H9 (cell line): Measurements from ENCODE around the gene TTR. TPM values are rescaled to one million over a fixed set of nuclear protein-coding genes. Genes with fewer than 3 reads are reported as not detected.

Source experiments
- DNase-seq: peaks from one replicate; pipeline ENCODE4 v3.0.0-alpha.2; 2017
- H2AFZ ChIP-seq: one replicate; pipeline ENCODE4 v1.6.1; 2013; ENCODE audit warnings: mild to moderate bottlenecking, low read length, control low read depth, moderate library complexity
- H2AK5ac ChIP-seq: 2 replicates; pipeline ENCODE4 v1.6.1; 2013; ENCODE audit warnings: low read length, control low read depth, mixed read lengths; ENCODE audit not compliant: insufficient read length
- H2BK120ac ChIP-seq: one replicate; pipeline ENCODE4 v1.6.1; 2013; ENCODE audit warnings: low read depth, mild to moderate bottlenecking, low read length, control low read depth, inconsistent platforms; ENCODE audit not compliant: poor library complexity, severe bottlenecking
- H2BK12ac ChIP-seq: 2 replicates; pipeline ENCODE4 v1.6.1; 2013; ENCODE audit warnings: low read length, control low read depth, mixed read lengths, low read depth; ENCODE audit not compliant: insufficient read length
- H2BK15ac ChIP-seq: 2 replicates; pipeline ENCODE4 v1.6.1; 2013; ENCODE audit warnings: low read depth, low read length, control low read depth
- H2BK20ac ChIP-seq: one replicate; pipeline ENCODE4 v1.6.1; 2013; ENCODE audit warnings: low read depth, mild to moderate bottlenecking, low read length, control low read depth, inconsistent platforms; ENCODE audit not compliant: poor library complexity, severe bottlenecking
- H2BK5ac ChIP-seq: 2 replicates; pipeline ENCODE4 v1.6.1; 2013; ENCODE audit warnings: low read length, control low read depth, mixed read lengths; ENCODE audit not compliant: insufficient read length
- H3K14ac ChIP-seq: 2 replicates; pipeline ENCODE4 v1.6.1; 2013; ENCODE audit warnings: low read length, control low read depth; ENCODE audit not compliant: insufficient read depth
- H3K18ac ChIP-seq: 2 replicates; pipeline ENCODE4 v1.6.1; 2013; ENCODE audit warnings: low read depth, mild to moderate bottlenecking, mixed read lengths, low read length, control low read depth; ENCODE audit not compliant: insufficient read length
- H3K23ac ChIP-seq: 2 replicates; pipeline ENCODE4 v1.6.1; 2013; ENCODE audit warnings: low read length, control low read depth, mixed read lengths, low read depth; ENCODE audit not compliant: insufficient read length
- H3K23me2 ChIP-seq: 2 replicates; pipeline ENCODE4 v1.6.1; 2013; ENCODE audit warnings: low read depth, mild to moderate bottlenecking, mixed read lengths, low read length, control low read depth; ENCODE audit not compliant: insufficient read length, poor library complexity, severe bottlenecking
- H3K27ac ChIP-seq: 2 replicates; pipeline ENCODE4 v1.5.1; 2013; ENCODE audit warnings: low read length, control low read depth, mixed read lengths, low read depth; ENCODE audit not compliant: insufficient read length
- H3K27me3 ChIP-seq: 2 replicates; pipeline ENCODE4 v1.6.1; 2013; ENCODE audit warnings: low read length, control low read depth, inconsistent platforms; ENCODE audit not compliant: insufficient read depth
- H3K4ac ChIP-seq: 2 replicates; pipeline ENCODE4 v1.6.1; 2013; ENCODE audit warnings: low read depth, mild to moderate bottlenecking, control low read depth, inconsistent platforms, low read length, moderate library complexity
- H3K4me1 ChIP-seq: 2 replicates; pipeline ENCODE4 v1.6.1; 2013; ENCODE audit warnings: low read length, control low read depth, inconsistent platforms; ENCODE audit not compliant: insufficient read depth
- H3K4me2 ChIP-seq: 2 replicates; pipeline ENCODE4 v1.6.1; 2013; ENCODE audit warnings: low read length, control low read depth, mixed read lengths; ENCODE audit not compliant: insufficient read length, insufficient read depth
- H3K56ac ChIP-seq: 2 replicates; pipeline ENCODE4 v1.6.1; 2013; ENCODE audit warnings: low read depth, mild to moderate bottlenecking, mixed read lengths, low read length, control low read depth; ENCODE audit not compliant: insufficient read length
- H3K79me1 ChIP-seq: 2 replicates; pipeline ENCODE4 v1.6.1; 2013; ENCODE audit warnings: low read depth, mild to moderate bottlenecking, moderate library complexity, low read length, control low read depth, inconsistent platforms; ENCODE audit not compliant: insufficient read depth, poor library complexity, severe bottlenecking
- H3K79me2 ChIP-seq: 2 replicates; pipeline ENCODE4 v1.6.1; 2013; ENCODE audit warnings: low read length, control low read depth, inconsistent platforms; ENCODE audit not compliant: insufficient read depth
- H3K9ac ChIP-seq: 2 replicates; pipeline ENCODE4 v1.6.1; 2013; ENCODE audit warnings: low read length, control low read depth, mixed read lengths; ENCODE audit not compliant: insufficient read length; ENCODE audit errors: extremely low read depth
- H3K9me3 ChIP-seq: one replicate; pipeline ENCODE4 v1.6.1; 2013; ENCODE audit warnings: low read depth, low read length, inconsistent platforms; ENCODE audit not compliant: control insufficient read depth
- H3T11ph ChIP-seq: one replicate; pipeline ENCODE4 v1.6.1; 2013; ENCODE audit warnings: mild to moderate bottlenecking, low read length, control low read depth, inconsistent platforms
- H4K20me1 ChIP-seq: one replicate; pipeline ENCODE4 v1.6.1; 2013; ENCODE audit not compliant: control insufficient read depth, insufficient read length, insufficient read depth
- H4K5ac ChIP-seq: 2 replicates; pipeline ENCODE4 v1.6.1; 2013; ENCODE audit warnings: low read depth, mild to moderate bottlenecking, mixed read lengths, low read length, control low read depth; ENCODE audit not compliant: insufficient read length
- H4K8ac ChIP-seq: replicated peaks from 2 replicates; pipeline ENCODE4 v1.6.1; 2013; ENCODE audit warnings: low read length, control low read depth, mixed read lengths, low read depth; ENCODE audit not compliant: insufficient read length
- H4K91ac ChIP-seq: 2 replicates; pipeline ENCODE4 v1.6.1; 2013; ENCODE audit warnings: low read depth, mild to moderate bottlenecking, moderate library complexity, mixed read lengths, low read length, control low read depth; ENCODE audit not compliant: insufficient read length
- H3K27ac Mint-ChIP-seq, 3 experiments: 2 replicates in 2 of 3; 3 replicates in 1 of 3; pipeline ENCODE4 v1.8.0; 2020 to 2021; ENCODE audit warnings: mixed read lengths in 3 of 3, mild to moderate bottlenecking in 1 of 3, moderate library complexity in 1 of 3
- H3K27me3 Mint-ChIP-seq: 2 replicates; pipeline ENCODE4 v1.8.0; 2021; ENCODE audit warnings: low read depth, mild to moderate bottlenecking, moderate library complexity, mixed read lengths
- H3K36me3 Mint-ChIP-seq, 3 experiments: 2 replicates in 2 of 3; 3 replicates in 1 of 3; pipeline ENCODE4 v1.8.0; 2020 to 2021; ENCODE audit warnings: low read depth in 3 of 3, mixed read lengths in 3 of 3; ENCODE audit not compliant: insufficient read depth in 1 of 3
- H3K4me1 Mint-ChIP-seq, 2 experiments: 2 replicates each; pipeline ENCODE4 v1.8.0; 2020; ENCODE audit warnings: mixed read lengths in 2 of 2
- H3K4me3 Mint-ChIP-seq, 2 experiments: 2 replicates in 1 of 2; 3 replicates in 1 of 2; pipeline ENCODE4 v1.8.0; 2020 to 2021; ENCODE audit warnings: mild to moderate bottlenecking in 2 of 2, mixed read lengths in 2 of 2, moderate library complexity in 1 of 2
- H3K9me3 Mint-ChIP-seq, 2 experiments: 2 replicates in 1 of 2; 3 replicates in 1 of 2; pipeline ENCODE4 v1.8.0; 2020; ENCODE audit warnings: mild to moderate bottlenecking in 2 of 2, mixed read lengths in 2 of 2, moderate library complexity in 1 of 2
- WGBS: extraction: QIAGEN DNeasy Blood & Tissue Kit; methylation state at CpG from one replicate; pipeline ENCODE4 v1.1.7; 2013; ENCODE audit warnings: missing lambda C conversion rate, low lambda C conversion rate, mixed read lengths; ENCODE audit not compliant: insufficient read length; ENCODE audit errors: extremely low coverage; 5-methylcytosine and 5-hydroxymethylcytosine counted together
- total RNA-seq: library from RNA; stranded (reverse); gene quantifications from 2 replicates; pipeline ENCODE4 v1.2.1, GENCODE V29; 2021
- TF ChIP-seq, protein P1 (sequence below): fragments of 200-600 bp; sonication (generic); conservative IDR thresholded peaks from 3 replicates; pipeline ENCODE4 v1.8.0; 2021; ENCODE audit warnings: antibody characterized with exemption, mild to moderate bottlenecking

Gene TTR
- total RNA-seq, 1 experiment from 2014 or later = not detected

DNA sequence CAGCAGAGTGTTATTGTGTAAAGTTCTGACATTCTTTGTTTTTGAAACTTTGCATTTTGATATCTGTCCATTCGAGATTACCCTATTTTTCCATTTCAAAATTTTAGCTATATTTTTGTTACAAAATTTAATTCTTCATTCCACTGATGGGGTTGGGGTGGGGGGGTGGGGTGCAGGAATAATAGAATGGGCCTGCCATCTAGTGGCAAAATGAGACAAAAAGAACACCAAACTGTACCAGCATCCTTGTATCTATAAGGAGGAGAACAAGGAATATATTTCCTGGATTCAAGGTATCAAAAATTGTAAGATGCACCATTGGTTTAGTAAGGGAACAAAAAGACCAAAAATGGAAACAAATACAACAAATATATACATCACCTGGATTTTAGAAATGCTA lies 27.9 kb upstream of the TTR start:
- Histone ChIP-seq H4K5ac (no peak overlapping the region), H2AFZ (no peak overlapping the region), H3K56ac (no peak overlapping the region), H3K9me3 (no peaks in the 10 kb centered on the region), H2BK5ac (no peak overlapping the region), H4K20me1 (no peaks in the 10 kb centered on the region), H3K18ac (no peak overlapping the region), H4K8ac (no peak overlapping the region), H3K4ac (no peak overlapping the region), H2BK15ac (no peak overlapping the region), H2BK120ac (no peak overlapping the region), H2AK5ac (no peak overlapping the region), H3K9ac (no peak overlapping the region), H4K91ac (no peak overlapping the region), H3K4me1 (no peaks in the 10 kb centered on the region), H3K23me2 (no peaks in the 10 kb centered on the region), H3T11ph (no peak overlapping the region), H2BK20ac (no peak overlapping the region), H3K79me2 (no peaks in the 10 kb centered on the region), H3K14ac (no peak overlapping the region), H2BK12ac (no peak overlapping the region), H3K4me2 (no peak overlapping the region), H3K27me3 (no peaks in the 10 kb centered on the region), H3K27ac (no peak overlapping the region), H3K23ac (no peak overlapping the region), H3K79me1 (no peaks in the 10 kb centered on the region)
- no peak overlapping the region for H3K4me3 Mint-ChIP-seq
- TF ChIP-seq, protein P1, sequence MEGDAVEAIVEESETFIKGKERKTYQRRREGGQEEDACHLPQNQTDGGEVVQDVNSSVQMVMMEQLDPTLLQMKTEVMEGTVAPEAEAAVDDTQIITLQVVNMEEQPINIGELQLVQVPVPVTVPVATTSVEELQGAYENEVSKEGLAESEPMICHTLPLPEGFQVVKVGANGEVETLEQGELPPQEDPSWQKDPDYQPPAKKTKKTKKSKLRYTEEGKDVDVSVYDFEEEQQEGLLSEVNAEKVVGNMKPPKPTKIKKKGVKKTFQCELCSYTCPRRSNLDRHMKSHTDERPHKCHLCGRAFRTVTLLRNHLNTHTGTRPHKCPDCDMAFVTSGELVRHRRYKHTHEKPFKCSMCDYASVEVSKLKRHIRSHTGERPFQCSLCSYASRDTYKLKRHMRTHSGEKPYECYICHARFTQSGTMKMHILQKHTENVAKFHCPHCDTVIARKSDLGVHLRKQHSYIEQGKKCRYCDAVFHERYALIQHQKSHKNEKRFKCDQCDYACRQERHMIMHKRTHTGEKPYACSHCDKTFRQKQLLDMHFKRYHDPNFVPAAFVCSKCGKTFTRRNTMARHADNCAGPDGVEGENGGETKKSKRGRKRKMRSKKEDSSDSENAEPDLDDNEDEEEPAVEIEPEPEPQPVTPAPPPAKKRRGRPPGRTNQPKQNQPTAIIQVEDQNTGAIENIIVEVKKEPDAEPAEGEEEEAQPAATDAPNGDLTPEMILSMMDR = peak; percentile 52; the same call in 2 of the 3 replicates
- no peaks in the 10 kb centered on the region for H3K36me3 Mint-ChIP-seq
- no peaks in the 10 kb centered on the region for H3K9me3 Mint-ChIP-seq
- H3K27me3 Mint-ChIP-seq = peaks cover 2% of the 10 kb centered on the region
- H3K27ac Mint-ChIP-seq = no peak overlapping the region
- peaks cover 0 to 9% of the 10 kb centered on the region in 2 experiments; a peak in 2 of 4 replicates for H3K4me1 Mint-ChIP-seq
- WGBS = no CpG with 5 or more reads among the region's 1 CpG
- no peak for DNase-seq
